HL-60 (cell line): ENCODE measurements around the gene EPN2.

Source experiments
- DNase-seq, 2 experiments: peaks; one replicate each; pipeline ENCODE4 v3.0.0-alpha.2; 2010 to 2020; ENCODE audit warnings: low read depth in 1 of 2, low spot score in 1 of 2
- H3K27ac ChIP-seq: fragments of 250-450 bp; sonication (Bioruptor Pico); replicated peaks from 2 replicates; pipeline ENCODE4 v1.5.1; 2020; ENCODE audit warnings: mild to moderate bottlenecking, moderate library complexity
- H3K27me3 ChIP-seq: fragments of 250-450 bp; sonication (Bioruptor Pico); 2 replicates; pipeline ENCODE4 v1.5.1; 2021; ENCODE audit warnings: mild to moderate bottlenecking, moderate library complexity; ENCODE audit not compliant: insufficient read depth, poor library complexity, severe bottlenecking
- H3K4me3 ChIP-seq: replicated peaks from 2 replicates; pipeline ENCODE4 v1.5.1; 2011; ENCODE audit warnings: mild to moderate bottlenecking, control low read depth, low read length; ENCODE audit not compliant: insufficient read depth
- GABPA ChIP-seq: IDR thresholded peaks from 2 replicates; pipeline ENCODE4 v1.6.1; 2012; ENCODE audit warnings: low read depth
- POLR2AphosphoS5 ChIP-seq: IDR thresholded peaks from 2 replicates; pipeline ENCODE4 v1.6.1; 2012; ENCODE audit warnings: low read depth
- SPI1 ChIP-seq: IDR thresholded peaks from 2 replicates; pipeline ENCODE4 v1.6.1; 2012; ENCODE audit warnings: low read depth, mild to moderate bottlenecking, borderline replicate concordance
- TF ChIP-seq, protein P1 (sequence below): IDR thresholded peaks from one replicate; pipeline ENCODE4 v1.5.1; 2011; ENCODE audit warnings: low read length, control low read depth, inconsistent platforms; ENCODE audit not compliant: insufficient read depth
- TF ChIP-seq, protein P2 (sequence below): IDR thresholded peaks from 2 replicates; pipeline ENCODE4 v1.6.1; 2012; ENCODE audit warnings: low read depth; ENCODE audit not compliant: insufficient replicate concordance

EPN2 gene

DNA sequence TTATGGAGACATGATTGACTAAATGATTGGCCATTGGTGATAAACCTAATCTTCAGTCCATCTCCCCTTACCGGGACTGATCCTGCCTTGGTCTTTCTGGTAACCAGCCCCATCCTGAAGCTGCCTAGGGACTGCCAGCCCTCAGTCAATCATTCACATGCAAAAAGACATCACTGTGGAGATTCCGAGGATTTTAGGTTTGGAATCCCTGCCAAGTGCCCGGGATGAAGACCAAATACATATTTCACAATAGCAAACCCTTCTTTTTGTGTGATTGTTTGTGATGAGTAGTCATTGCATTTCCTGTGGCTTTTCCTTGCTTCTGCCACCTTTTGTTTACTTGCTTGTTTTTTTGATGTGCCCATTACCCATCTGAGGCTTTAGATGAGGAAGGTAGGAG, 44.0 kb downstream of the EPN2 start:
- H3K27me3 ChIP-seq, result no peaks in the 10 kb centered on the region
- no peak for DNase-seq
- no peak overlapping the region for H3K4me3 ChIP-seq
- no peak overlapping the region for H3K27ac ChIP-seq
- TF ChIP-seq, protein P1, sequence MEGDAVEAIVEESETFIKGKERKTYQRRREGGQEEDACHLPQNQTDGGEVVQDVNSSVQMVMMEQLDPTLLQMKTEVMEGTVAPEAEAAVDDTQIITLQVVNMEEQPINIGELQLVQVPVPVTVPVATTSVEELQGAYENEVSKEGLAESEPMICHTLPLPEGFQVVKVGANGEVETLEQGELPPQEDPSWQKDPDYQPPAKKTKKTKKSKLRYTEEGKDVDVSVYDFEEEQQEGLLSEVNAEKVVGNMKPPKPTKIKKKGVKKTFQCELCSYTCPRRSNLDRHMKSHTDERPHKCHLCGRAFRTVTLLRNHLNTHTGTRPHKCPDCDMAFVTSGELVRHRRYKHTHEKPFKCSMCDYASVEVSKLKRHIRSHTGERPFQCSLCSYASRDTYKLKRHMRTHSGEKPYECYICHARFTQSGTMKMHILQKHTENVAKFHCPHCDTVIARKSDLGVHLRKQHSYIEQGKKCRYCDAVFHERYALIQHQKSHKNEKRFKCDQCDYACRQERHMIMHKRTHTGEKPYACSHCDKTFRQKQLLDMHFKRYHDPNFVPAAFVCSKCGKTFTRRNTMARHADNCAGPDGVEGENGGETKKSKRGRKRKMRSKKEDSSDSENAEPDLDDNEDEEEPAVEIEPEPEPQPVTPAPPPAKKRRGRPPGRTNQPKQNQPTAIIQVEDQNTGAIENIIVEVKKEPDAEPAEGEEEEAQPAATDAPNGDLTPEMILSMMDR, result no peak
- TF ChIP-seq POLR2AphosphoS5 (no peak), GABPA (no peak), SPI1 (no peak)
- TF ChIP-seq, protein P2, sequence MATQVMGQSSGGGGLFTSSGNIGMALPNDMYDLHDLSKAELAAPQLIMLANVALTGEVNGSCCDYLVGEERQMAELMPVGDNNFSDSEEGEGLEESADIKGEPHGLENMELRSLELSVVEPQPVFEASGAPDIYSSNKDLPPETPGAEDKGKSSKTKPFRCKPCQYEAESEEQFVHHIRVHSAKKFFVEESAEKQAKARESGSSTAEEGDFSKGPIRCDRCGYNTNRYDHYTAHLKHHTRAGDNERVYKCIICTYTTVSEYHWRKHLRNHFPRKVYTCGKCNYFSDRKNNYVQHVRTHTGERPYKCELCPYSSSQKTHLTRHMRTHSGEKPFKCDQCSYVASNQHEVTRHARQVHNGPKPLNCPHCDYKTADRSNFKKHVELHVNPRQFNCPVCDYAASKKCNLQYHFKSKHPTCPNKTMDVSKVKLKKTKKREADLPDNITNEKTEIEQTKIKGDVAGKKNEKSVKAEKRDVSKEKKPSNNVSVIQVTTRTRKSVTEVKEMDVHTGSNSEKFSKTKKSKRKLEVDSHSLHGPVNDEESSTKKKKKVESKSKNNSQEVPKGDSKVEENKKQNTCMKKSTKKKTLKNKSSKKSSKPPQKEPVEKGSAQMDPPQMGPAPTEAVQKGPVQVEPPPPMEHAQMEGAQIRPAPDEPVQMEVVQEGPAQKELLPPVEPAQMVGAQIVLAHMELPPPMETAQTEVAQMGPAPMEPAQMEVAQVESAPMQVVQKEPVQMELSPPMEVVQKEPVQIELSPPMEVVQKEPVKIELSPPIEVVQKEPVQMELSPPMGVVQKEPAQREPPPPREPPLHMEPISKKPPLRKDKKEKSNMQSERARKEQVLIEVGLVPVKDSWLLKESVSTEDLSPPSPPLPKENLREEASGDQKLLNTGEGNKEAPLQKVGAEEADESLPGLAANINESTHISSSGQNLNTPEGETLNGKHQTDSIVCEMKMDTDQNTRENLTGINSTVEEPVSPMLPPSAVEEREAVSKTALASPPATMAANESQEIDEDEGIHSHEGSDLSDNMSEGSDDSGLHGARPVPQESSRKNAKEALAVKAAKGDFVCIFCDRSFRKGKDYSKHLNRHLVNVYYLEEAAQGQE, result no peak

DNA sequence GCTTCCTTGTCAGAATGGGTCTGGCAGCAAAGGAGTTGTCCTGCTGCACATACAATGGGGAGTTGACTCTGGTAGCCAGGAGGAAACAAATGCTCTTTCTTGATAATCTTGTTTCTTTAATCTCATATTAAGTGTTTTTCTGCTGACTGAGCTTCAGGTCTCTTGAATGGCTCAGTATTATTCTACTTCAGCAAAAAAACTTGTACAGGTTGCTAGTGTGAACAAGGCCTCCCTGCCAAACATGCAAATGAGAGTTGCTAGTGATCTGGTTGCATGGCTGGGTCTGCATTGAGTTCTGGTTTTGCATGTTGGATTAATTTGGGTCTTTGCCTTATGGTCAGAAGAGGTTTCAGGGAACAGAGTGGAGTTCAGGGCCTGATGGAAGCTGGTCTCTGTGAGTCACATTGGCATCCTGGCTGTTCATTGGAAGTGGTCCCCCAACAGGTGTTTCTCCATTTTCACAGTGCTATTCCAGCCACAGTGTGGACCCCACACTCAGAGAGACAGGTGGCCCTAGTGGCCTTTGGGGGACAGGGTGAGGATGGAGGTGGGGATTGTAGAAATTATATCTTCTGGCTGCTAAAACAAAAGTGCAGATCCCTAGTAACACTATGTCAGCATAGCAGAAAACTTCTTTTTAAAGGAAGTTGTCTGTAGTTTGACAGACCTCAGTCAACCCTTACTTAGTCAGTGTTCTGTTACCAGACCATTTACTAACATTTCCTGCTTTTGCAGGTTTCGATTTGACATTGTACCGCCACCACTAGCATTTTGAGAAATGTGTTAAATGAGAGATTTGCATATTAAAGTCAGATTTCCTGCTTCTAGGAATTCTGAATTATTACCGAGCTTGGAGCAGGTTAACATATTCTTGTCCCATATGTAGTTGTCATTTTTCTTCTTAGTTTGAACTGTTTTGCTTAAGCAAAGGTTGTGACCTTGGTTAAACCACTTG, 47.1 kb downstream of the EPN2 start:
- no peaks in the 10 kb centered on the region for H3K27me3 ChIP-seq
- DNase-seq, result no peak
- TF ChIP-seq, protein P2, result no peak
- TF ChIP-seq GABPA (no peak), POLR2AphosphoS5 (no peak), SPI1 (no peak)
- TF ChIP-seq, protein P1, result no peak
- H3K27ac ChIP-seq, result no peak overlapping the region
- H3K4me3 ChIP-seq, result no peak overlapping the region

DNA sequence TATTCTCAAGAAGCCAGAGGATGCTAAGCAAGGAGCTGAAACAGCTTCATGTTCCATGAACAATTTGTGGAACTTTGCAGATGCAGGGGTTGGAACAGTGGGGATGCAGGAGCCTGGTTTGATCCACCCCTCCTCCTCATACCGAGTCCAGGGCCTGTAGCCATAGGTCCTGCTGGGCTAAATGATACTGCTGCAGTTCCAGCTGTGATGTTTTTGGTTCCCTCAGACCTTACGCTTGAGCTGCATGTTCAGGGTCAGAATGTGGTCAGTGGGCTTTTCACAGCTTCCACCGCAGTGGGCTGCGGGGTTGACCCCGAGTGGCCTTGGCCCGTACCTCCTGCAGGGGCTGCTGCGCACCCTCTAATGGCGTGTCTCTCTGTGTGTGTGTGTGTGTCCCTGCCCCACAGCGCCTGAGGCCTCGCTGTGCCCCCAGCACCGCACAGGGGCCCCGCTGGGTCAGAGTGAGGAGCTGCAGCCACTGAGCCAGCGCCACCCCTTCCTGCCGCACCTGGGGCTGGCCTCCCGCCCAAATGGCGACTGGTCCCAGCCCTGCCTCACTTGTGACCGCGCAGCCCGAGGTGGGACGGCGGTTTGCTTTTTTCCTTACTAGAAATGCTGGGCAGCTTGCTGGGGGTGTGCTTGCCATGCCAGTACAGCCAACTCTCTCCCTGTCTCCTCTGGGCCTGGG, 48.2 kb downstream of the EPN2 start:
- H3K27ac ChIP-seq, result no peak overlapping the region
- no peaks in the 10 kb centered on the region for H3K27me3 ChIP-seq
- DNase-seq, result no peak
- H3K4me3 ChIP-seq, result no peak overlapping the region
- TF ChIP-seq, protein P2, result no peak
- TF ChIP-seq, protein P1, result no peak
- TF ChIP-seq SPI1 (no peak), POLR2AphosphoS5 (no peak), GABPA (no peak)
